GM12878 (cell line): ENCODE results near the gene C19orf18. TPM values are rescaled to one million over a fixed set of nuclear protein-coding genes. Genes with fewer than 3 reads are reported as not detected.

ENCODE experiments used
- ATF7 ChIP-seq: fragments of 450-650 bp; IDR thresholded peaks from 2 replicates; pipeline ENCODE4 v1.6.1; 2016; ENCODE audit warnings: low read depth, mild to moderate bottlenecking
- CHD2 ChIP-seq: IDR thresholded peaks from 2 replicates; pipeline ENCODE4 v1.6.1; 2011; ENCODE audit warnings: low read depth, low read length, improper control_type of control experiment, borderline replicate concordance
- CREM ChIP-seq: IDR thresholded peaks from 2 replicates; pipeline ENCODE4 v1.6.1; 2014; ENCODE audit warnings: antibody characterized with exemption, low read depth
- DPF2 ChIP-seq: fragments of 450-650 bp; IDR thresholded peaks from 2 replicates; pipeline ENCODE4 v1.6.1; 2017; ENCODE audit warnings: mild to moderate bottlenecking
- E2F4 ChIP-seq: IDR thresholded peaks from 2 replicates; pipeline ENCODE4 v1.6.1; 2012; ENCODE audit warnings: low read depth, low read length, improper control_type of control experiment
- E2F8 ChIP-seq: fragments of 450-650 bp; IDR thresholded peaks from 2 replicates; pipeline ENCODE4 v1.6.1; 2018; ENCODE audit warnings: mild to moderate bottlenecking, low read depth, moderate library complexity; ENCODE audit not compliant: partially characterized antibody
- EGR1 ChIP-seq, 2 experiments: IDR thresholded peaks; 1 replicate in 1 of 2; 2 replicates in 1 of 2; pipeline ENCODE4 v1.6.1; 2011 to 2012; ENCODE audit warnings: low read depth in 2 of 2, low read length in 2 of 2, borderline replicate concordance in 1 of 2, mild to moderate bottlenecking in 1 of 2, moderate library complexity in 1 of 2
- HCFC1 ChIP-seq: fragments of 150-350 bp; IDR thresholded peaks from 2 replicates; pipeline ENCODE4 v1.6.1; 2014; ENCODE audit warnings: low read length
- IKZF2 ChIP-seq, 2 experiments: fragments of 450-650 bp; IDR thresholded peaks; 2 replicates each; pipeline ENCODE4 v1.6.1; 2017; ENCODE audit warnings: mild to moderate bottlenecking in 2 of 2, moderate library complexity in 2 of 2
- MEF2B ChIP-seq: fragments of 450-650 bp; IDR thresholded peaks from 2 replicates; pipeline ENCODE4 v1.6.1; 2018; ENCODE audit warnings: mild to moderate bottlenecking, moderate library complexity; ENCODE audit not compliant: partially characterized antibody, poor library complexity, severe bottlenecking
- MXI1 ChIP-seq: fragments of 150-350 bp; IDR thresholded peaks from 2 replicates; pipeline ENCODE4 v1.6.1; 2011; ENCODE audit warnings: low read depth, mild to moderate bottlenecking, inconsistent platforms, low read length, improper control_type of control experiment
- PML ChIP-seq: IDR thresholded peaks from 2 replicates; pipeline ENCODE4 v1.6.1; 2012; ENCODE audit warnings: low read length, inconsistent platforms
- POLR2A ChIP-seq: IDR thresholded peaks from 2 replicates; pipeline ENCODE4 v1.6.1; 2011; ENCODE audit warnings: low read depth, mild to moderate bottlenecking, low read length
- RAD51 ChIP-seq: fragments of 450-650 bp; IDR thresholded peaks from 2 replicates; pipeline ENCODE4 v1.6.1; 2016; ENCODE audit warnings: moderate library complexity, mild to moderate bottlenecking, inconsistent platforms
- RB1 ChIP-seq: fragments of 450-650 bp; formaldehyde crosslinking; IDR thresholded peaks from 2 replicates; pipeline ENCODE4 v1.6.1; 2017; ENCODE audit warnings: mild to moderate bottlenecking, borderline replicate concordance
- RELA ChIP-seq: fragments of 450-650 bp; IDR thresholded peaks from 2 replicates; pipeline ENCODE4 v1.8.0; 2014; ENCODE audit warnings: borderline replicate concordance; ENCODE audit not compliant: partially characterized antibody
- SIX5 ChIP-seq: IDR thresholded peaks from 2 replicates; pipeline ENCODE4 v1.6.1; 2011; ENCODE audit warnings: mild to moderate bottlenecking, low read depth, low read length, moderate library complexity; ENCODE audit not compliant: severe bottlenecking
- SMAD5 ChIP-seq: IDR thresholded peaks from 2 replicates; pipeline ENCODE4 v1.6.1; 2016; ENCODE audit warnings: antibody characterized with exemption, low read depth
- SP1 ChIP-seq: IDR thresholded peaks from one replicate; pipeline ENCODE4 v1.6.1; 2011; ENCODE audit warnings: low read depth, low read length
- SREBF1 ChIP-seq: IDR thresholded peaks from 2 replicates; pipeline ENCODE4 v1.6.1; 2012; ENCODE audit warnings: mild to moderate bottlenecking, low read length
- STAT1 ChIP-seq: fragments of 450-650 bp; conservative IDR thresholded peaks from 2 replicates; pipeline ENCODE4 v1.6.1; 2014; ENCODE audit warnings: antibody characterized with exemption, mild to moderate bottlenecking
- YY1 ChIP-seq: IDR thresholded peaks from 2 replicates; pipeline ENCODE4 v1.6.1; 2011; ENCODE audit warnings: low read depth, mild to moderate bottlenecking, low read length
- ZBTB40 ChIP-seq: fragments of 450-650 bp; IDR thresholded peaks from 2 replicates; pipeline ENCODE4 v1.6.1; 2016; ENCODE audit warnings: mild to moderate bottlenecking, moderate library complexity, borderline replicate concordance
- polyA plus RNA-seq, 11 experiments: library from polyadenylated mRNA; depleted of rRNA in 4 of 11; unstranded in 6 of 11; stranded (reverse) in 5 of 11; fragments of >200 nt; fragmentation: Nextera tagmentation in 4 of 11; fragmentation: Illumina TruSeq in 1 of 11; extraction: Ambion mirVana in 4 of 11; extraction: Trizol in 1 of 11; gene quantifications; 1 replicate in 1 of 11; 2 replicates in 10 of 11; pipeline versions ENCODE4 v1.2.1 to v1.2.3, GENCODE V29; 2011 to 2016; ENCODE audit warnings: inconsistent platforms in 2 of 11, missing spikeins in 2 of 11, low read depth in 1 of 11
- total RNA-seq, 4 experiments: library from RNA; depleted of rRNA in 3 of 4; stranded (reverse); fragments of >200 nt in 3 of 4; fragmentation: Illumina TruSeq in 1 of 4; extraction: Trizol in 1 of 4; gene quantifications; 2 replicates each; pipeline versions ENCODE4 v1.2.1 to v1.2.3, GENCODE V29; 2013 to 2021

C19orf18 gene
- total and polyA plus RNA-seq, 10 of the 15 experiments (the other 5 are each of a cell fraction or from before 2014, with no cell fraction given), result 0.12 to 0.29 (median 0.21) TPM; not detected in 7

- TF ChIP-seq ZBTB40, result peak; percentile 89
- TF ChIP-seq RB1, result peak; percentile 96
- TF ChIP-seq DPF2, result peak; percentile 53; the same call in 1 of the 2 replicates
- TF ChIP-seq CHD2, result peak; percentile 79
- peak; percentile 86 for TF ChIP-seq SIX5
- TF ChIP-seq EGR1 (IDR thresholded peaks at IDR 0.05; ENCODE audit: borderline replicate concordance in 1 of 2, low read depth in 2 of 2, low read length in 2 of 2), result peak; percentile 39 to 85; a peak in 2 of 3 replicates
- TF ChIP-seq CREM, result peak; percentile 92
- peak; percentile 92 for TF ChIP-seq HCFC1
- TF ChIP-seq SMAD5, result 0 out of 2 replicates have a peak, but pooled peaks have one; percentile 29
- TF ChIP-seq ATF7, result peak; percentile 62
- TF ChIP-seq E2F8, result peak; percentile 74
- peak; percentile 58 for TF ChIP-seq RELA
- TF ChIP-seq MXI1, result 0 out of 2 replicates have a peak, but pooled peaks have one; percentile 10
- TF ChIP-seq IKZF2 (IDR thresholded peaks at IDR 0.05), result 0 out of 4 replicates have a peak, but pooled peaks of 1 of the 2 experiments have one; percentile 32
- TF ChIP-seq SP1, result peak; percentile 78
- TF ChIP-seq POLR2A, result peak; percentile 75
- peak; percentile 84 for TF ChIP-seq RAD51
- TF ChIP-seq YY1, result peak; percentile 90
- peak; percentile 57; the same call in 1 of the 2 replicates for TF ChIP-seq SREBF1
- TF ChIP-seq PML, result 0 out of 2 replicates have a peak, but pooled peaks have one; percentile 39
- TF ChIP-seq E2F4, result peak; percentile 54; the same call in 1 of the 2 replicates
- peak; percentile 34 for TF ChIP-seq MEF2B
- TF ChIP-seq STAT1, result 0 out of 2 replicates have a peak, but pooled peaks have one; percentile 47
Measured at GRCh38 chr19:57916168-57916995, 58.0 kb downstream of the C19orf18 start, which contains the start of gene ZNF417 (continued).
